ENCODE results near the gene ATG4D.
"Not testable (repeated sequence)": the region's sequence is repeated elsewhere in the genome, so short reads cannot be mapped to it uniquely, and the experiment has no call there.

The ATG4D gene

DNA sequence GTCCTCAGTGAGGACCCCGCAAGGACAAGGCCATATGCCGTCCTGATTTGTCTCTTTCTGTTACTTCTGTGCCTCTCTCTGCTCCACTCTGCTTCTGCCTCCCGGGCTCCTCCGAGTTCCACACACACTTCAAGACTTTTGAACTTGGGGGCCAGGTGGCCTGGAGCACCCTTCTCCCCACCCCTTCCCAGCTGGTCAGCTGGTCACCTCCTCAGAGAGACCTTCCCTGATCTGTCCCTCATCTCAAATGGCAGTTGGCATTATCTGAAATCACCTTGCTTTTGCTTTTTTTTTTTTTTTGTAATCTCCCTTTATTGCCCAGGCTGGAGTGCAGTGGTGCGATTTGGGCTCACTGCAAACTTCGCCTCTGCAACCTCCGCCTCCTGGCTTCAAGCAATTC lies 24.3 kb upstream of the ATG4D start:
- no peak for DNase-seq (ENCODE audit: low spot score)

DNA sequence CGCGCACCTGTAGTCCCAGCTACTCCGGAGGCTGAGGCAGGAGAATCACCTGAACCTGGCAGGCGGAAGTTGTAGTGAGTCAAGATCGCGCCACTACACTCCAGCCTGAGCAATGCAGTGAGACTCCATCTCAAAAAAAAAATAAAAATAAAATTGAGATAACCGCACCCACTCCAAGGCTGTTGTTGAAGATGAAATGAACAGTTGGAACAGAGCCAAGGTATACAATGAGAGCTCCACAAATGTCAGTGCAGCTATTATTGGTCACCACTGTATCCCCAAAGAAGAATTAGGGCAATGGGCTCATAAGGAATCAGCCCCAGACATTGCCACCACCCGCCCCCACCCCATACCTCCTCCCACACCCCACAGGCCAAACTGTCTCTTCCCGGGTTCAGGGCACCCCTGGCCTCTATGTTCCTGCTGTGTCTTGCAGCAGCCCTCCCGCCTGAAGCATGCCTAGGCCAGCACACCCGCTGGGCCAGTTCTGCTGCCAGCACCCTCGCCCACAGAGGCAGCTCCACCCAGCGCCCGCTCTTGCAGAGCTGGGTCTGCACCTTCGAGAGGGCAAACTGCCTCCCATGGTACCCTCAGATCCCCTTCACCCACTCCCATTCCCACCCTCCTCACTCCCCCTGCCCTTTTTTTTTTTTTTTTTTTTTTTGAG lies 22.9 kb upstream of the ATG4D start:
- DNase-seq (ENCODE audit: low spot score) = no peak

DNA sequence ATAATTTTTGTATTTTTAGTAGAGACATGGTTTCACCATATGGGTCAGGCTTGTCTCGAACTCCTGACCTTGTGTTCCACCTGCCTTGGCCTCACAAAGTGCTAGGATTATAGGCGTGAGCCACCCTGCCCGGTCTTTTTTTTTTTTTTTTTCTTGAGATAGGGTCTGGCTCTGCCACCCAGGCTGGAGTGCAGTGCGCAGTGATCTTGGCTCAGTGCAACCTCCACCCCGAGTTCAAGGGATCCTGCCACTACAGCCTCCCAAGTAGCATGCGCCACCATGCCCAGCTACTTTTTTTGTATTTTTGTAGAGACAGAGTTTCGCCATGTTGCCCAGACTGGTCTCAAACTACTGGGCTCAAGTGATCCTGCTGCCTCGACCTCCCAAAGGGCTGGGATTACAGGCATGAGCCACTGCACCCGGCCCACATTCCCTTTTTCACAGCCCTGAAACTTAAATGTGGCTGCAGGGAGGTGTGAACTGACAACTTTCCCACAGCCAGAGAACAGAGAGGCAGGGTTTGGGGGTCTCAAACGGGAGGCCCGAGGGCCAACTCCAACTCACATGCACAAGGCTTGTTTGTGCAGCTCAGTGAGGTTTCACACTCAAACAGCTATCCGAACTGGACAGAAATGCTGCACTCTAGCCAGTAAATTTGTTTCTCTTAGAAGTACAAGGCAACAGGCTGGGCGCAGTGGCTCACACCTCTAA lies 22.1 kb upstream of the ATG4D start:
- no peak for DNase-seq (ENCODE audit: low spot score)

DNA sequence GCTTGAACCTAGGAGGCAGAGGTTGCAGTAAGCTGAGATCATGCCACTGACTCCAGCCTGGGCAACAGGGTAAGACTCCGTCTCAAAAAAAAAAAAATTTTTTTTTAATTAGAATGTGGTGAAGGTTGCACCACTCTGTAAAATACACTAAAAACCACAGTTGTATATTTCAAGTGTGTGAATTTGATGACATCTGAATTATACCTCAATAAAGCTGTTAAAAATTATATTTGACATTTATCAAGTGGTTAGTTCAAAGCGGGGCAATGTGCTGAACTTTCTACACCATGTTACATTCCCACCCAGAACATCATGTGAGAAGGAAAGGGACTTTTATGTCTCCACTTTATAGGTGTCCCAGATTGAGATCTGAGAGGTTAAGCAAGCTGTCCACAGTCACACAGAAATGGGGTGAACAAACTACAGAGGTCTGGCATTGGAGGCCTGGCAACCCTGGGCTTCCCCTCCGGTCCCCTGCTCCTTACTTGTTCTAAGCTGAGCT lies 20.5 kb upstream of the ATG4D start:
- no peak for DNase-seq (ENCODE audit: low spot score)

DNA sequence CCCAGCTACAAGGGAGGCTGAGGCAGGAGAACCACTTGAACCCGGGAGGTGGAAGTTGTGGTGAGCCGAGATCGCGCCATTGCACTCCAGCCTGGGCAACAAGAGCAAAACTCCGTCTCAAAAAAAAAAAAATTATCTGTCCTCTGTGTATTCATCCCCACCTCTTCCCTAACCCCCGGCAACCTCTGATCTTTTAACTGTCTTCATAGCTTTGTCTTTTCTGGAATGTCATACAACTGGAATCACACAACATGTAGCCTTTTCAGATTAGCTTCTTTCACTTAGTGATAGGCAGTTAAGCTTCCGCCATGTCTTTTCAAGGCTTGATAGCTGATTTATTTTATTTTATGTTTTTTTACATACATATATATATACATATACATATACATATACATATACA lies 18.1 kb upstream of the ATG4D start:
- no peak for DNase-seq (ENCODE audit: low spot score)

DNA sequence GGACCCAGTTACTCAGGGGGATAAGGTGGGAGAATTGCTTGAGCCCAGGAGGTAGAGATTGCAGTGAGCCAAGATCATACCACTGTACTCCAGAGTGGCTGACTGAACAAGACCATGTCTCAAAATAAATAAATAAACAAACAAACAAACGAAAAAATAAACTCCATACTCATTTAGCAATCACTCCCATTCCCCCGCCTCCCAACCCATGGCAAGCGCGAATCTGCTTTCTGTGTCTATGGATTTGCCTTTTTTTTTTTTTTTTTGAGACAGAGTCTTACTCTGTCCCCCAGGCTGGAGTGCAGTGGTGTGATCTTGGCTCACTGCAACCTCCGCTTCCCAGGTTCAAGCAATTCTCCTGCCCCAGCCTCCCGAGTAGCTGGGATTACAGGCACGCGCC lies 16.8 kb upstream of the ATG4D start:
- DNase-seq (ENCODE audit: low spot score) = not testable (repeated sequence)

DNA sequence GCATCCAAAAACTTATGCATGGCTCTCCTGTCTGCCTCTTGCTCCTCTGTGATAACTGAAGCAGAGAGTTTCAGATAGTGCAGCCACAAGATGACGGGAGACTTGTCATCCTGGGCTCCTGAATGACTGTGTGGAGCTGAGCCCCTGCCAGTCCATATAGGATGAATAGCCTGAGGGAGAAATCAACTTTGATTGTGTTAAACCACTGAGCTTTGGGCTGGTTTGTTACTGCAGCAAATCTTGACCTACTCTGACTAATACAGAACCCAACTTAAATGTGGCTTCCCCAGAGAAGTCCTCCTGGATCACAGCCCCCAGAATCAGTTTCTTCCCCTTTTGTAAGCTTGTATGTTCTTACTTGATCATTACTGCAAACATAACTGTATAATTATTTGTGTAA lies 11.2 kb upstream of the ATG4D start:
- no peak for DNase-seq (ENCODE audit: low spot score)

DNA sequence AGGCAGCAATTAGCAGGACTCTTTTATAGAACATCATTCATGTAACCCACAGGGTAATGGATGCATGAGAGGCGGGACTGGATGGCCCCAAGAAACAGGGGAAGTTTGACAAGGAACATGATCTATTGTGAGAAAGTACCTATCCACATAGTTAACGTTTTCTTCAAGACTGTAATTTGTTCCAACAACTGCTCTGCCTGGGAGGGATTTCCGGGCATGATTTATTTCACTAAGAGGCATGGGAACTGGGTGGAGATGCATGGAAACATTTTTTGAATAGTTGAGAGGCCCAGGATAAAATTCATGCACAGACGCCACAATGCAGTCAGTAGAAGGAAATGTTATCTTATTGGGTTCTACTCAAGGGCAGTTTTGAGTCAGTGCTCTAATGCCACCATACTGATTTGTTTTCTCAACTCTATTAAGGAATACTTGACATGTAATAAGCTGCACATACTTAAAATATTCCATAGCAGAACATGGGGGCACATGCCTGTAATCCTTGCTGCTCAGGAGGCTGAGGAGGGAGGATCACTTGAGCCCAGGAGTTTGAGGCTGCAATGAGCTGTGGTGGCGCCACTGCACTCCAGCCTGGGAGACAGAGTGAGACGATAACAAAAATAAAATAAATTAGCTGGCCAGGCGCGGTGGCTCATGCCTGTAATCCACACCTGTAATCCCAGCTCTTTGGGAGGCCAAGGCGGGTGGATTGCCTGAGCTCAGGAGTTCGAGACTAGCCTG lies 9.9 kb upstream of the ATG4D start:
- no peak for DNase-seq (ENCODE audit: low spot score)

DNA sequence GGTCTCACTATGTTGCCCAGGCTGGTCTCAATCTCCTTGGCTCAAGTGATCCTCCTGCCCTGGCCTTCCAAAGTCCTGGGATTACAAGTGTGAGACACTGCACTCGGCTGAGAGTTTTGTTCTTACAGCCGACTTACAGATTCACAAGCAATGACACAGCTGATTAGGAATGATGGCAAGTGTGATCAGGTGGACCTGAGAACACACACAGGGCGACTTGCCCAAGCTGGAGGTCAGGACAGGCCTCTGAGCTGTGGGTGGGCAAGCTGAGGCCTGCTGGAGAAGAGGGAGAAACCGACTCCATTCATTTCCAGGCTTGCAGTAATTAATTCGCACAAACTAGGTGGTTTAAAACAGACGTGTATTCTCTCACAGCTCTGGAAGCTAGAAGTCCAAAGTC lies 8.1 kb upstream of the ATG4D start:
- no peak for DNase-seq (ENCODE audit: low spot score)

DNA sequence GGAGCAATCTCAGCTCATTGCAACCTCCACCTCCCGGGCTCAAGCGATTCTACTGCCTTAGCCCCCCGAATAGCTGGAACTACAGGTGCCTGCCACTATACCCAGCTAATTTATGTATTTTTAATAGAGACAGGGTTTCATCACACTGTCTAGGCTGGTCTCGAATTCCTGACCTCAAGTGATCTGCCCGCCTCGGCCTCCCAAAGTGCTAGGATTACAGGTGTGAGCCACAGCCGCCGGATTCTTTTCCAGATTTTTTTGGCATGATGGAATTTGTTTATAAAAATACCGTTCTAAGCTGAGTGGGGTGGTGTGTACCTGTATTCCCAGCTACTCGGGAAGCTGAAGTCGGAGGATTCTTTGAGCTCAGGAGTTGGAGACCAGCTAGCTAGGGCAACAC lies 6.0 kb upstream of the ATG4D start:
- DNase-seq (ENCODE audit: low spot score) = no peak

DNA sequence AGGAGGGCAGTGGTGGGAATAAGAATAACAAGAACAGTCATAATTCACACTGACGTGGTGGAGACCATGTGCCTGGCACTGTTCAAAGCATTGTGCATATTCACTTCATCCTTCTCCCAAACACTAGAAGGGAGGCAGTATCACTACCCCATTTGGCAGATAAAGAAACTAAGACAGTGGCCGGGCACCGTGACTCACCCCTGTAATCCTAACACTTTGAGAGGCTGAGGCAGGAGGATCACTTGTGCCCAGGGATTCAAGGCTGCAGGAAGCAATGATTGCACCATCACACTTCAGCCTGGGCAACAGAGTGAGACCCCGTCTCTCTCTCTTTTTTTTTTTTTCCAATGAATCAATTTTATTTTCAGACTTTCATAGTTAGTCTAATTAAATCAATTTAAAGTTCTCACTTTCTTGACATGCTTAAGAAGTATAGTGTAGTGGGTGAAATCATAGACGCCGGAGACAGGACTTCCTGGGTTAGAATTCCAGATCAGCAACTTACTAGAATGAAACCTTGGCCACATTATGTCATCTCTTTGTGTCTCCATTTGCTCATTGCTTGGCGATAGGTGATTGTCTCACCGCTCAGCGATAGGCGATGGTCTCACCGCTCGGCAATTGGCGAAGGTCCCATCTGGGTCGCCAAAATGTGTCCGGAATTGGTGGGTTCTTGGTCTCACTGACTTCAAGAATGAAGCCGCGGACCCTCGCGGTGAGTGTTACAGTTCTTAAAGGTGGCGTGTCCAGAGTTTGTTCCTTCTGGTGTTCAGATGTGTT lies 5.3 kb upstream of the ATG4D start:
- DNase-seq (ENCODE audit: low spot score) = no peak

DNA sequence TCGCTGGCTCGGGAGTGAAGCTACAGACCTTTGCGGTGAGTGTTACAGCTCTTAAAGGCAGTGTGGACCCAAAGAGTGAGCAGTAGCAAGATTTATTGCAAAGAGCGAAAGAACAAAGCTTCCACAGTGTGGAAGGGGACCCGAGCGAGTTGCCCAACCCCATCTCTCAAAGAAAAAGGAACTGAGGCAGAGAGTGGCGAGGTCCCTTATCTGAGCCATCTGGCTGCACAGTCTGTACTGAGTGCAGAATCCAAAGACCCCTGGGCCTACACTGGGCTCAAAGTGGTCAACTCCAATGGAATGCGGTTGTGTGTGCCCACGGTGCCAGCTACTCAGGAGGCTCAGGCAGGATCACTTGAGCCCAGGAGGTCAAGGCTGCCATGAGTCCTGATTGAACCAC lies 4.7 kb upstream of the ATG4D start:
- DNase-seq (ENCODE audit: low spot score) = not testable (repeated sequence)

DNA sequence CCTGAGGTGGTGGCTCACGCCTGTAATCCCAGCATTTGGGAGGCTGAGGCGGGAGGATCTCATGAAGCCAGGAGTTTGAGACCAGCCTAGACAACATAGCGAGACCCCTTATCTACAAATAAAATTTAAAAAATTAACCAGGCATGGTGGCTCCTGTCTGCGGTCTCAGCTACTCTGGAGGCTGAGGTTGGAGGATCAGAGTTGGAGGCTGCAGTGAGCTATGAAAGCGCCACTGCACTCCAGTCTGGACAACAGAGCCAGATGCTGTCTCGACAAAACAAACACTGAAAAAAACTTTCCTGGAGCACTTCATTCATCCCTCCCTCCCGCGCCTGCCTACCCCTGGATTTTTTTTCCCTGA lies 665 bp upstream of the ATG4D start:
- no peak for DNase-seq (ENCODE audit: low spot score)

DNA sequence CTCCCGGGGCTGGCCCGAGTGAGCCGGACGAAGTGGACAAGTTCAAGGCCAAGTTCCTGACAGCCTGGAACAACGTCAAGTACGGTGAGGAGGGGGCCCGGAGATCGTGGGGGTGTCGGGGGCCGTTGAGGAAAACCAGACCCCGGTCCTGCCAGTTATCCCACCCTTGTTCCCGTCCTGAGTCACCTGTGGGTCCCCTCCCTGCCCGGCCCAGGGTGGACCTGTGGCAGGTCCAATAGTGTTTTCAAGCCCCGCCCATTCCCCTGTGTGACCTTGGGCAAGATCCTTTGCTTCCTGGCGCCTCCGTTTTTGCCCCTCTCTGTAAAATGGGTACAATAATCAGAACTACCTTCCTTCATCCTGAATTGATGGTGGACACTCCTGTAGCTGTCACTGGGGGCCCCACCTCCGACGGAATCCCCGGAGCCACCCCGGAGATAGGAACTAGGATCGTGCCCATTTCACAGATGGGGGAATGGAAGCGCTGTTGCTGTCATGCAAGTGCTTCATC lies 593 bp downstream of the ATG4D start:
- no peak for DNase-seq (ENCODE audit: low spot score)

DNA sequence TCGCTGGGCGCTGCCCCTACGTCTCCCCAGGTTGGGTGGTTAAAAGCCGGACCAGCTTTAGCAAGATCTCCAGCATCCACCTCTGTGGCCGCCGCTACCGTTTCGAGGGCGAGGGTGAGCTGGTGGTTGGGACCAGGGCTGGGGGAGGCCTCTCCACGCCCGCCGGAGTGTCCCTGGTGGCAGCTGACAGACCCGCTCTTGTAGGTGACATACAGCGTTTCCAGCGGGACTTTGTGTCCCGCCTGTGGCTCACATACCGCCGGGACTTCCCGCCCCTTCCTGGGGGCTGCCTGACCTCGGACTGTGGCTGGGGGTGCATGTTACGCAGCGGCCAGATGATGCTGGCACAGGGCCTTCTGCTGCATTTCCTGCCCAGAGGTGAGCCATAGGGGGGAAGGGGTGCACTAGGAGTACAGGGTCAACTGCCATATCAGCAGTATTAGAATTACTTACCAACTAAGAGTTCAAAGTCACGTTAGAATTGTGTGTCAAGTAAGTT lies 1.1 kb downstream of the ATG4D start:
- DNase-seq (ENCODE audit: low spot score) = no peak

DNA sequence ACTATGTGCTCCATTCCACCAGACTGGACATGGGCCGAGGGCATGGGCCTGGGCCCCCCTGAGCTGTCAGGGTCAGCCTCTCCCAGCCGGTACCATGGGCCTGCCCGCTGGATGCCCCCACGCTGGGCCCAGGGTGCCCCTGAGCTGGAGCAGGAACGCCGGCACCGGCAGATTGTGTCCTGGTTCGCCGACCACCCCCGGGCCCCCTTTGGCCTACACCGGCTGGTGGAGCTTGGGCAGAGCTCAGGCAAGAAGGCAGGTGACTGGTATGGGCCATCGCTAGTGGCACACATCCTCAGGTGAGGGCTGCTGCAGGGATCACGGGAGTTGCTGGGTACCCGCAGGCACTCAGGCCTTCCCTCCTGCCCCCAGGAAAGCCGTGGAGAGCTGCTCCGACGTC lies 3.1 kb downstream of the ATG4D start:
- no peak for DNase-seq (ENCODE audit: low spot score)

DNA sequence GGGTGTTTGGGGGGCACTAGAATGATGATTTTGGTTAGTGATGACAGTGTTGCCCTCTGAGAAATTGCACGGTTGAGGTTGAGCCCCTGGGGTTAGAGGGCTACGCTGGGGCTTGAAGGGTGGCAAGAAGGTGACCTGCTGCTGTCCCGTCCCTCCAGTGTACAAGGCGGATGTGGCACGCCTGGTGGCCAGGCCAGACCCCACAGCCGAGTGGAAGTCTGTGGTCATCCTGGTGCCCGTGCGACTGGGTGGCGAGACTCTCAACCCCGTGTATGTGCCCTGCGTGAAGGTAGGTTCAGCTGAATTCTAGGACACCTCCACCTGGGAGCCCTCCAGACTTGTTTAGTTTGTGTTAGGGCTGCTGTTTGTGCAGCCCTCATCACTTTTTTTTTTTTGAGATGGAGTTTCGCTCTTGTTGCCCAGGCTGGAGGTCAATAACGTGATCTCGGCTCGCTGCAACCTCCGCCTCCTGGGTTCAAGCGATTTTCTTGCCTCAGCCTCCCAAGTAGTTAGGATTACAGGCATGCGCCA lies 5.1 kb downstream of the ATG4D start:
- no peak for DNase-seq (ENCODE audit: low spot score)

DNA sequence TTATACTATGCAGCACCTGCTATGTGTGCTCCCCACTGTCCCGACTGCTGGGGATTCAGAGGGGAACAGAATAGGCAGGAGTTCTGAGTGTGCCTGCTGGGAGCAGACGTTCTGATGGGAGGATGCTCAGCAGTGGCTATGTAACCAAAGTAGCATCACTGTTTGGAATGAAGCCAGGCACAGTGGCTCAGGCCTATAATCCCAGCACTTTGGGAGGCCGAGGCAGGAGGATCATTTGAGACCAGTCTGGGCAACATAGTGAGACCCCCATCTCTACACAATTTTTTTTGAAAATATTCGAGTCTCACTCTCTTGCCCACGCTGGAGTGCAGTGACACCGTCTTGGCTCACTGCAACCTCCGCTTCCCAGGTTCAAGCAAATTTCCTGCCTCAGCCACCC lies 6.0 kb downstream of the ATG4D start:
- no peak for DNase-seq (ENCODE audit: low spot score)

DNA sequence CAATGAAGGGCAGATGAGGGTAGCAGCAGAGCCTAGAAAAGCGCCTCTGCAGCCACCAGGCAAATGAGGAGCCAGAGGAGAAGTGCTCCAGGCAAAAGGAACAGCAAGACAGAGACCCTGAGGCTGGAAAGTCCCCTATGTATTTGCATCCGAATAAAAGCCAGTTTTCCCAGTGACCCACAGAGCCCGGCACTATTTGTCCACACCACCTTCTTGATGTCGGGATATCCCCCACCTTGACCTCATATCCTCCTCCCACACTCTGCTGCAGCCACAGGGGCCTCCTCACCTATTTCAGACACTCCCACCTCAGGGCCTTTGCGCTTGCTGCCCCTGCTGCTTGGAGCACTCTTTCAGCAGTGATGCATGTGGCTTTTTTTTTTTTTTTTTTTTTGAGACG lies 6.6 kb downstream of the ATG4D start:
- DNase-seq (ENCODE audit: low spot score) = no peak

DNA sequence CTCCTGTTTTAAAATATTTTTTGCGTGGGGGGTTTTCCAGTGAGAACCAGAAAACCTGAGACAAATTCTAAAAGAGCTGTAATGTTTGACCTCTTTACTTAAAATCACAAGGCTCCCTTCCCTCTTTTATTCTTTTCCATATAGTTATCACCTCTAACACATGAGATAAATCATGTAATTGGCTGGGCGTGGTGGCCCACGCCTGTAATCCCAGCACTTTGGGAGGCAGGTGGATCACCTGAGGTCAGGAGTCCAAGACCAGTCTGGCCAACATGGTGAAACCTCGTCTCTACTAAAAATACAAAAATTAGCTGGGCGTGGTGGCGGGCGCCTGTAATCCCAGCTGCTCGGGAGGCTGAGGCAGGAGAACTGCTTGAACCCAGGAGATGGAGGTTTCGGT lies 7.3 kb downstream of the ATG4D start:
- DNase-seq (ENCODE audit: low spot score) = not testable (repeated sequence)

DNA sequence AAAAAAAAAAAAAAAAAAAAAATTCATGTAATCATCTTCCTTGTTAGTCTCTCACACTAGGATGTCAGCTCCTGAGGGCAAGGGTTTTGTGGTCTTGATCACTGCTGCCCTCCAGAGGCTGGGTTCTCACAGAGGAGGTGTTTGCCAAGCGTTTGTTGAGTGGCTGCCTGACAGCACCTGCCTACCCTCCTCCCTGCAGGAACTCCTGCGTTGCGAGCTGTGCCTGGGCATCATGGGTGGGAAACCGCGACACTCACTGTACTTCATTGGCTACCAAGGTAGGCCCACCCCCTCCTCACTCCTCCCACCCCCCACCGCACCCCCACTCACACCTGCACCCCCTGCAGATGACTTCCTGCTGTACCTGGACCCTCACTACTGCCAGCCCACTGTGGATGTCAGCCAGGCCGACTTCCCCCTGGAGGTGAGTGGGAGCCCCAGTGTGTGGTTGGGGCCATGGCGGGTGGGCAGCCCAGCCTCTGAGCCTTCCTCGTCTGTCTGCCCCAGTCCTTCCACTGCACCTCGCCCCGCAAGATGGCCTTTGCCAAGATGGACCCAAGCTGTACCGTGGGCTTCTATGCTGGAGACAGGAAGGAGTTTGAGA lies 8.1 kb downstream of the ATG4D start:
- no peak for DNase-seq (ENCODE audit: low spot score)

Data from putamen (tissue), 1 donor.